ENCODE data around the gene WWOX. TPM values are rescaled to one million over a fixed set of nuclear protein-coding genes. Genes with fewer than 3 reads are reported as not detected.
"Not testable (repeated sequence)": the region's sequence is repeated elsewhere in the genome, so short reads cannot be mapped to it uniquely, and the experiment has no call there.

Gene WWOX
- total RNA-seq, 1 experiment from 2014 or later = 13.0 TPM

DNA sequence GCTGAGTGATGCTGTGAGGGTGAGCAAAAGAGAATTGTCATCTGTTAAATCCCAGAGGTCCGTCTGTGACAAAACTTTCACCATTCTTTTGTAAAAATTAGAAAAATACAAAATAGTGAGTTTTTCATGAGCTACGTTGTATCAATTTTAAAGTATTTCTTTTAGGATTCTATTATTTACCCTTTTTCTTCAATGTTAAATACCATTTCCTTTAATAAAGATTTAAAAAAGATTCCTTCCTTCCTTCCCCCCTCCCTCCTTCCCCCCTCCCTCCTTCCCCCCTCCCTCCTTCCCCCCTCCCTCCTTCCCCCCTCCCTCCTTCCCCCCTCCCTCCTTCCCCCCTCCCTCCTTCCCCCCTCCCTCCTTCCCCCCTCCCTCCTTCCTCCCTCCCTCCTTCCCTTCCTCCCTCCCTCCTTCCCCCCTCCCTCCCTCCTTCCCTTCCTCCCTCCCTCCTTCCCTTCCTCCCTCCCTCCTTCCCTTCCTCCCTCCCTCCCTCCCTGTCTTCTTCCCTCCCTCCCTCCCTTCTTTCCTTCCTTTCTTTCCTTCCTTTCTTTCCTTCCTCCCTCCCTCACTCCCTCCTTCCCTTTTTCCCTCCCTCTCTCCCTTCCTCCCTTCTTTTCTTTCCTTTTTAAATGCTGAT lies 505.1 kb downstream of the WWOX start:
- DNase-seq (ENCODE audit: low read depth) = not testable (repeated sequence)

DNA sequence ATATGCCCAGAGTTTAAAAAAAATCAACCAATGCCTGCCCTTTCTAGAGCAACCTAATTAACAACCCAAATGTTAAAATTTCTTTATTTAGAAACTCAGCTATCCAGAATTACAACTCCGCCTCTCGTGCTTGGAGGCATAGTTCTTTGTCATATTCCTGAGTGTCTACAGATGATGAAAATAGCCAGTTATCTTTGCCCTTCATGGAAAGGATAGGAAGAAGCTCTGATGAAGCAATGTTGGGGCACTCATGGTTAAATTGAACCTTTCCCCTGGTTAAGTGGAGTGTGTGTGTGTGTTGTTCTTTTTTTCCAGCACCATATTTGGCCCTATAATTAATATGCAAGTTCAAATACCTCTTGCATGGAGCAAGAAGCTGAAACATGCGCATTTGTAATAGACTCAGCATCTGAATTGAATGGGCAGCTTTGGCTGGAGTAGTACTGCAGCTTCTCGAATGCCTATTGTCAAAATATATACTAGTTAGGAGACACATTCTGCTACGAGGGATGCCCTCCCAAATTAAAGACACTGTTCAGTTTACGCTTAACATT lies 506.2 kb downstream of the WWOX start:
- DNase-seq (ENCODE audit: low read depth) = no peak

DNA sequence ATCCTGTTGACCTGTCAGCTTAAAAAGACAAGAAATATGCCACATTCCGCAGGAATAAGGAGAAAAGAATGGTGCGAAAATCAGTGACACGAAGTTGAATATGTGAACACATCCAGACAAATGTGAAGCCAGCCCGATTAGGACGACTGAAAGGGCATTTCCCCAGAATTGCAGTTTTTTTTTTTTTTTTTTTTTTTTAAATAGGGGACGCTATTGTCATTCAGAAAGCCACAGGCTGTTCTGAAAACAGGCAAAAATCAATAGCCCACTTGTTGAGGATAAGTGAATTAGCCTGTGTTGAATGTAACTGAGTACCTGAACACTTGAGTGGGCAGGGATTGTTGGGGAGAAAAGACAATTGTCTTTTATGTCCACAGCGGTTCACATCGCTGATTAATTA lies 507.1 kb downstream of the WWOX start:
- DNase-seq (ENCODE audit: low read depth) = no peak

DNA sequence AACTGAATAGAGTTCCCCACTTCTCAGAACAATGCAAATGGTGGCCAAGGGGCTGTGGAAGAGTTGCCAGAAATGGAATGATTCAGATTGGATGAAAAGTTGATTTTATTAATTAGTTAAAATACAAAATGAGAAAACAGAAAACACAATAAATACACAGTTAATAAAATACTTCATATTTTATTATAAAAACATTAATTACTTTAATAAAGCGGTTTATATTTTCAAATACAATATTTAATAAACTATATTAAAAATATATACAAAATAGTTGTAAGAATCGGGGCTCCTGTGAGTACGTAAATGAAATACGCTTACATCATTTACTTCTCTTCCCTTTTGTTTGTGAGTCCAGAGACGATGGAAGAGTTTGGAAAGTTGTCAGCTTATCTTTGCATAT lies 507.6 kb downstream of the WWOX start:
- DNase-seq (ENCODE audit: low read depth) = no peak

DNA sequence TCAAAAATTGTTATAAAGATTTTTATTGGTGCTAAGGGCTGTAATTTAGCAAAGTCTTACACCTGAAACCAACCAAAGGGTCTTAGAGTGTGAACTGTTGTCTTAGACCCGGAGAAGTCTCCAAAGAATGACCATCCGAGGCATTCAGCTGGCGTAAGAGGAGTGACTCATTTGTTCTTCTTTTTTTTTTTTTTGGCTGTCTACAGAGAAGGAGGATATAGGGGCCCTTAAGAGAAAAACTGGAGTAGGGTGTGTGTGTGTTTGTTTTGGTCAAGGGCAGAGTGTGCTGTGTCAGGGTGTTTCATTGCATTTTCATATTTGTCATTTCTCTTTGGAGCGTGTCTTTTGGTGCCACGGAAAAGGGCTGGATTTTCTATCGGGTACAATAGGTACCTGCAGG lies 508.0 kb downstream of the WWOX start:
- DNase-seq (ENCODE audit: low read depth) = peak; percentile 6

DNA sequence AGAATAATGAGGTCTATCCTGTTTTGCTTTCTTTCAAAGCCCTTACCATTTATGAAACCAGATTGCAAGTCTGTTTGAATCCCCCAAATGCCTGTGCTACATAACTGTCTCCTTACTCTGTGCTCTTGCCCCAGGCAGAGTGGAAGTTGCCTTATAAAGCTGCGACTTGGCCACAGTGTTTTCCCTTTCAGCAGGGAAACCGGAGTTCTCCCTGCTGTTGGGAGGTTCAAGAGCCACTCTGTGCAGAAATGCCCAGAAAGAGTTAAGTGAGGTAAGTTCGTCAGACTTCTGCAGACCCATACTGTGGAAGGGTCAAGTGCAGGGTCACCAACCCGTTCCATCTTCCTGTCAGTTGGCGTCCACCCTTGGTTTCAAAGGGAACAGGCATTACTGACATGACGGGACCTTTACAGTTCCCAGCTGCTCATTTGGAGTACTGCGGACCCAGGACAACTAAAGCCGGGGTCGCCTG lies 508.9 kb downstream of the WWOX start:
- DNase-seq (ENCODE audit: low read depth) = no peak

DNA sequence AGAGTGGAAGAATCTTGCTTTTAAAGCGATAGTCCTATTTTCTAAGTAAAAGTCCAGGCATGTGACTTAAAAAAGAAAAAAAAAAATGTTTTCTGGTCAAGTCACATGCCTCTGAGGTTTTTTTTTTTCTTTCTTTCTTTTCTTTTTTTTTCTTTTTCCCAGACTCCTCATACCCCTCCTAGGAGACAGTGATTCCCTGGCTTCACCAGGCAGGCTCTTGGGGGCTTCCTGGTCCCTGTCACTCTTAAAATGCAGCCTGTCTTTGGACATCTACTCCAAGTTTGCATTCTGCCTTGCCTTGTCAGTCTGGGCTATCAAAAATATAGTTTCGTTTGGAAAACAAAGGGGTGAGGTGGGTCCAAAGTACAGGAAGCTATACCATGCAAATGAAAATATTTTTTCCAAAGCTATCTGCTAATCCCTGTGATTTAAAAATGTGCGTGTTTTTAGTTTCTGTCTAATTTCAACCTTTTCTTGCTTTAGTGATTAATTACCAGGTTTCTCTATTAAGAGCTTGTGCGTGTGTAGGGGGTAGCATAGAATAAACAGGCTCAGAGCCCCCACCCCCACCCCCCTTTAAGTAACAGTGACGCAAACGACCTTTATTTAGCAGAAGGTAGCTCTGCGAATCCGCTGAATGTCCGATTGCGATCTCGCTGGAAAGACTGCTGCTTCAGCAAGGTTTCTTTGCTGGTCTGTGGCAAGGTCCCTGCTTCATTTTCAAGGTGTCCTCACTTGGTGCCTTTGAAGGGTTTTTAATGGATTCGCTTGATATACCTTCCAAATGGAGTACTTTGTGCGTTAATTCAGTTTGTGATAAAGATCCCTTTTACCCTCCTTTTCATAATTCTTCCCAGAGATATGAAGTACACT lies 510.2 kb downstream of the WWOX start:
- DNase-seq (ENCODE audit: low read depth) = no peak

DNA sequence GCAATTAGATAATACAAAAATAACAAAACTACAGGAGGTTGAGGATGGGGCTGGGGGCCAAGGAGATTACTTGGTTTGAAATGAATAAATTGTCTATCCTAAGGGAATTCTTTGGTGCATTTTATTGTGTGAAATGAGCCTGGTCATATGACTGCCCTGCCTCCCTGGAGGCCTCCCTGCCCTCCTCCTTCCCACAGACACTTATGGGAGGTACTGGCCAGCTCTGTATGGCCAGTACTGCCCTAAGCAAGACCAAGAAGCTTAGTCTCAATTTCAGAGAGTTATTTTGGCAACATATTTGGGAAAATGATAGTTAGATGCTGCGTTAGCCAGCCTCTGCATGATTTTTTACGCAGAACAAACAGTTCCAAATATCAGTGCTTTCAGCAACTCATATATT lies 511.9 kb downstream of the WWOX start:
- no peak for DNase-seq (ENCODE audit: low read depth)

DNA sequence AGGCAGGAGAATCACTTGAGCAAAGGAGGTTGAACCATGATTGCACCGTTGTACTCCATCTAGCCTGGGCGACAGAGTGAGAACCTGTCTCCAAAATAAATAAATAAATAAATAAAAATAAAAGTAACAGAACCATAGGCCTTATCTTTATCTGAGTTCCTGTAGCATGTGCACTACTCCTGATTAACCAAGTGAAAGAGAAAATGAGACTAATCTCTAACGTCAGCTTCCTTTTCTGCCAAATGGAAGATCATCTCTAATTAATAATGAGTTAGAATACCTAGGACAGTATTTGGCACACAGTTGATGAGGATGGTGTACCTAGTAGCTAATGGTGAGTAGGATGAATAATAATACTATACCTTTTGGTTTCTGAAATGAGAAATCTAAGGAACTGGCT lies 520.4 kb downstream of the WWOX start:
- DNase-seq (ENCODE audit: low read depth) = no peak

DNA sequence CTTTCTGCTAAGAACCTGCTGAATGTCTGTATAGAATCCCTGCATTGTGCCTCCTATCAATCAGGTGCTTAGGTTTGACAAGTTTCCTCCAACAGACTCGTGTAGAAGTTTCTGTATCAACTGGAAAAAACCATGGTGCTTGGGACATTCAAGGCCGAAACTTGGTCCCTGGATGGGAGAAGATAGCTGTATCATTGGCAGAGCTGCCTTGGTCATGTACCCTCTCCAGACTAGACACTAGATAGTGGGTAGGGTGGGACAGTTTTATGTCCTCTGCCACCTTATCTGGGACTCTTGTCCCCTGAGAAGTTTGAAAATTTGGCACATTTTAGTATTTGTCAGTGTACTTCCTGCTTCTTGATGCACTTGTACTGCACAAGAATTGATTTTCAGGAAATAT lies 520.8 kb downstream of the WWOX start:
- DNase-seq (ENCODE audit: low read depth) = no peak

DNA sequence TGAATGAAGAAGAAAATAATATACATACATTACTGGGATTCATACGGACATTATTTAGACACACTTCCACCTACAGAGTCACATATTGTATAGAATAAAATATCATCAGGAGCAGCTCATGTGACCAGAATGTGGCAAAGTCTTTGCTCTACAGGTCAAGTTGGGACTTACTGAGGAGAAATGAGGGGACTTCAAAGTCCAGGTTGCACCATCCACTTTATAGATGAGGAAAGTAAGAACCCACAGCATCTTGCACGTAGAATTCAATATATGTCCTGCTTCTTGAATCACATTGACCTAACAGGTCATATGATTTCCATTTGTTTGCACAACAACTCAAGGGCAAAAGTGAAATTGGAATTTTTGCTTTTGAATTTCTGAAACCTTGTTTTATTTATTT lies 524.3 kb downstream of the WWOX start:
- no peak for DNase-seq (ENCODE audit: low read depth)

DNA sequence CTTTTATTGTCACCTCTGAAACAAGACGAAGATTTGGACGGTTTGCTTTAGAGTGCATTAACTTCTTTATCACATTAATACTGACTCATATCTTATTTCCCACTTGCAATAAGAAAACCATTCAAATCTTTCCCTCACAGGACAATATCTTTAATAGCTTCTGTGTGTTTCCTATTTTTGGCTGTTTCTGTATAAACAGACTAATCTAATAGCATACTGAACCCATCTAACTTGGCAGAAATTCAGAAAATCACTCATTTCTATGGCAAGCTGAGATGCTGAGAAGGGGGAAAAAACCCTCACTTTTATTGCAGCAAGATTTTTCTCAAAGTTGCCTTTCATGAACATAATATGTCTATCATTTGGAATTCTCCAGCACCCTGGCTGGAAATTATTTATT lies 524.9 kb downstream of the WWOX start:
- no peak for DNase-seq (ENCODE audit: low read depth)

DNA sequence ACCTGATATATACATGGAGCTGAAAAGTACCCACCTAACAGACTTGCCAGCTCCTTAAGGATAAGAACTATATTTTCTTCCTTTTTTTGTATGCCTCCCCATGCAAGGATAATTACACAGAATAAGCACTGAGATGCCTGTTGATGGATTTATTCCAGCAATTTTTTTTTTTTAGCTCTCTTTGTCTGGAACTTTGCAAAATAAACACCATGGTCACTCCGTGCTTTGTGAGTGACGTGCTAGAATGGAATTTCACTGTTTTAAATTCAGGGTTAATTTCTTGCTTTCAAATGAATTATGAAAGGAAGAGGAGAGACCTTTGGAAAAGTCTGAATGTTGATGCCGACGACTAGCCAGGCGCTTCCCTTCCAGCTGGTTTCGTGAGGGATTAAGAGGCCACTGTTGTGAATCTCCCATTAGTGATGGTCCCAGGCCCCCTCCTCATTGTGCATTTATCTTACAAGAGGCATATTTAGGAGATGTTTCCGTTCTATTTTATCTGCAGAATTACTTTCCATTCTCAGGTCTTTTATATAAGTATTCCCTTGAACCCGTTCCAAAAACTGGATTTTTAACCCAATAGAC lies 529.1 kb downstream of the WWOX start:
- DNase-seq (ENCODE audit: low read depth) = peak; percentile 40

DNA sequence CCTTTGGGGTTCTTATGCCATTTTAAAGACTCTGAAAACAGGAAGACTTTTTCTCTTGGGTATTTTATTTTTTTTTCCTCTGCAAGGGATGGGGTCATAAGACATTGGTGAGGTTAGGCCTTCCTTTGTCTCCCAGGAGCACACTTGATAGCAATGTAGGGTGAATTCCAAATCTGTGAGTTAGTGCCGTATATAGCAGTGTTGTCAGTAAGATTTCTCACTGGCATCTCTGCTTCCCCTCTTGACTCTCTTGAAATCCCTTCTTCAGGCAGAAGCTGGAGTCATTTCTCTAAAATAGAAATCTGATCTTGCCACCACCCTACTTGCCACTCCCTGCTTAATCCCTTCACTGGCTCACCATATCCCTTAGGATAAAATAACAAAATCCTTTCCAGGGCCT lies 529.7 kb downstream of the WWOX start:
- peak; percentile 52 for DNase-seq (ENCODE audit: low read depth)

DNA sequence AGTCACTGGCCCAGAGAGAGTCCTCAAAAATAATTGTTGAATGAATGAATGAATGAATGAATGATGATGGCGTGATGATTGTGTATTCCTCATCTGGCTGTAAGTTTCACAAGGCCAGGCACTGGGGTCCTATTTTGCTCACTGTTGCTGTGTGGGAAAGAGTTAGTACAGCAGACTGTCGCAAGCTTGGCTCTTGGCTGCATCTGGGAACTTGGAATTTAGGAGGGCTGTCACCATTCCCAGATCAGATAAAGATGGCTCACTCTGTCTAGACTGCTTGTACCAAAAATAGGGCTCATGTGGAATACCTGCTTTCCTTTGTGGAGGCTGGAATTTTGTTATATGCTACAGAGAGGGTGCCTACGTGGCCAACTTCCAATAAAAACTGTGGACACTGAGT lies 530.6 kb downstream of the WWOX start:
- DNase-seq (ENCODE audit: low read depth) = no peak

DNA sequence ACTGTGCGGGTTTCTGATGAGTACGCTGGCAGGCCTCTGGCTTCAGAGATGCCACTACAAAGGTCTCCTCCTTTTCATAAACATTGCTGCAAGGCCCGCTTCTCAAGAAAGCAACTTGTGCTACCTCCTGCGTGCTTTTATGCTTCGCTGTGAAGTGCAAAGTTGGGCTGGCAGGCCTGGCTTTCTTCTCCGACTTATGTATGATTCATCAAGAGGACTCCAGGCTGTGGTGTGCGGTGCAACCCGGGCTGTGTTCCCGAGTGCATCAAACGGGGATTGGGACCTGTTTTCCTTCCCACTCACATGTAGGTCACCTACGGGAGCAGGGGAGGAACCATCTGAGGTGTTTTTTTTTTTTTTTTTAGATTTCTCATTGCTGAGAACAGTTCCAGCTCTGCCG lies 534.1 kb downstream of the WWOX start:
- DNase-seq (ENCODE audit: low read depth) = no peak

DNA sequence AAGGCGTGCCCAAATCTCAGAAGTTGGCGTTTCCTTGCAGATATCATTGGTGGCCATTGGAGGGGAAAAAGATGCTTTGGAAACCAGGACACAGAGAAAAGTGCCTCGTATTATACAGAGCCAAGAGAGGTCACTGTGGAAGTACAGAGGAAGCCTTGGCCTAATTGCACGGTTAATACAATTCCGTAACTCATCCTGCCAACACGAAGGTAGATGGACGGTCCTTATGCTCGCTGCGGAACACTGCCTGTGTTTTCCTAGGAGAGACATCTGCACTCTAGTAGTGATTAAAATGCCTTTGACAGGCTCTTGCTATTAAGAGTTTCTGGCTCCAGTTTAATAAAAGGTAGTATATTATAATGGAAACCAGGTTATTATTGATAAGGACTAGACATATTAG lies 536.4 kb downstream of the WWOX start:
- no peak for DNase-seq (ENCODE audit: low read depth)

DNA sequence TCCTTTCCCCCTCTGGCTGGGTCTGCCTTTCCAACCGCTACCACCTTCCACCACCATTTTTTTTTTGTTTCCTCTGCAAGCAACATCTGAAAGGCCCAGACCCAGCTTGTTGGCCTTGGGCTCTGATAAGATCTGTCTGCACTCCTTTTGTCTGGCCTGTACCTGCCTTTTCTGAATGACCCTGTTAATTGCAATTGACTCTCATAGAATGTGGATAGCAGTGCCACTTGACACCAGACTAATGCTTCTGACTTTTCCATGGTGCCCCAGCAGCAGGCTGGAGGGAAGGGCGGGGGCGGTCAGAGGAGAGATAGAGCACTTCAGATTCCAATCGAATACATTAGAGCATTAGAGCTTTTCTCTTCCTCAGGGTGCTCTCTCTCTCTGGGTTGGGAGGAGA lies 538.9 kb downstream of the WWOX start:
- no peak for DNase-seq (ENCODE audit: low read depth)

DNA sequence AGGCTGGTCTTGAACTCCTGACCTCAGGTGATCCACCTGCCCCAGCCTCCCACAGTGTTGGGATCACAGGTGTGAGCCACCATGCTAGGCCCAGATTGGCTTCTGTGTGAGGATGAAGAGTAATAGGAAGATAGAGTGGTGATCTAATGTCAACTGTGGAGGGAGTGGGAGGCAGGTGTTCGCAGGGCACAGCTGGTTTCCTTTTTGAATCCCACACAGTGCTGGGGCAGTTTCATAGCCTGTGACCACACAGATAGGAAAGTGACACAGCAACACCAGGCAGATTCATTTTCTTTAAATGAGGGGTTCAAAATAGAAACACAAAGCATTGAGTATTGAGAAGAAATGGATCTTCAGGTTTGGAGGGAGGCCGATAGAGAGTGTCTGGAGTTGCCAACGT lies 540.3 kb downstream of the WWOX start:
- DNase-seq (ENCODE audit: low read depth) = no peak

DNA sequence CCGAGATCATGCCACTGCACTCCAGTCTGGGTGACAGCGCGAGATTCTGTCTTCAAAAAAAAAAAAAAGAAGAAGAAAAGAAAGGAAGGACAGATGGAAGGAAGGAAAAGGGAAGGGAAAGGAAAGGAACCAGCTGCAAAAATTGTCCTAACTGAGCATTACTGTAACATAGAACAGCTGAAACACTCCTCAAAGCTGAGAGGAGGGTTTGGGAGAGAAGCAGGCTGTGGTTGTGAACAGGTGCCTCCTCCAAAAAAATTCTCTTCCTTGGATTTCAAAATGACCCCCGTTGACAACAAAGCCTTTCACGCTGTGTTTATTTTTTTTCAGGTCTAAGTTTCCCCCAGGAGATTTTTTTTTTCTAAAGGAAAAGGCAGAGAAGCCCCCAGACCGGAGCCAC lies 541.4 kb downstream of the WWOX start:
- DNase-seq (ENCODE audit: low read depth) = no peak

DNA sequence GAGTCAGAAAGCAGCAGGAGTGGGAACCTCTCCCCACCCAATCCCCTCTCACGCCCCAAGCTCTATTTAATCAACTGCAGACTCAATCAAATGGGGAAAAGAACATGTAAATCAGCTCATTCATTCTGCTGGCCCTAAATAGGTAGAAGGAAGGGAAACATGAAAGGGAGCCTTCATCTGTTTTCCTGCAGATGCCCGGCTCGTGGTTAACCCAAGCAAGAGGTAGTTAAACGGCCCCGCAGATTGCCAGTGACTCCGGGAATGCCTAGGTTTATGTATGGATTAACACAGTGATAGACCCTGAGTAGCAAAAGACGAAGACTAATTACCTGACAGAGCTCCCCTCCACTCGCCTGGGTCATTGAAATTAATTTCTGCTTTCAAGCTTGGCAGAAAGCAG lies 542.0 kb downstream of the WWOX start:
- no peak for DNase-seq (ENCODE audit: low read depth)

DNA sequence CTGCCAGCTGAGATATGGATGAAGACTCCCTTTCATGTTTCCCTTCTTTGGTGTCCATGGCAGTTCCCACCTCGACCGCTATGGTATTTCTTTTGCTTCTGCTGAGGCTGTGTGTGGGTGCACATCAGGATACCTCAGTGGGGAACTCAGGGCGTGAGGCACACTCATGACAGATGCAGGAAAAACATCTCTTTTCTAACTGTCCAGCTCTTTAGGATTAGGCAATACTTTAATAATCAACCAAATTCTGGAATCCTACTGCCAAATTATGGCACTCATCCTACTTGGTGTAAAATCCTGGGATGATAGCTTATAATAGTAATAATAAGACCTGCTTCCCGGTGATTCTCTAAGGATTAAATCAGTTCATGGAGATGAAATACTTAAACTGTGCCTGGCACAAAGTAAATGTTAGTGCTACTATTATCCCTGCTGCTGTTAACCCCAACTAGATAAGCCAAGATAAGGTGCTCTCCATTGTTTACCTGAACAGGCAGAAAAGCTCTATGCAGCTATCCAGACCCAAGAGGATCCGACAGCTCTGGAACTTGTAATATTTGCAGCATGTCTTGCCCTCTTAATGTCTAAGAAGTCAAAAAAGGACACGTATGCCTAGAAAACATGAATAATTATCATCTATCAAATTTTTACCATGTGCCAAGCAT lies 543.3 kb downstream of the WWOX start:
- DNase-seq (ENCODE audit: low read depth) = no peak

Data from LHCN-M2 (cell line).